SK-N-SH treated with all-trans-retinoic acid at 6 μM for 48 hours (cell line): Measurements from ENCODE around the gene LMNTD2.

ENCODE experiments used
- ATAC-seq: fragments of 200-7000 bp; cut with Tn5 transposase; 3 replicates; pipeline ENCODE4 v1.9.1; 2020; ENCODE audit warnings: mild to moderate bottlenecking, moderate library complexity
- BACH2 ChIP-seq: fragments of 250-450 bp; sonication (Bioruptor Pico); IDR thresholded peaks from 2 replicates; pipeline ENCODE4 v1.9.0; 2021; ENCODE audit warnings: mild to moderate bottlenecking, borderline replicate concordance
- CREB5 ChIP-seq: fragments of 250-450 bp; sonication (Bioruptor Pico); IDR thresholded peaks from 2 replicates; pipeline ENCODE4 v1.5.1; 2020; ENCODE audit warnings: low read depth, mild to moderate bottlenecking, moderate library complexity
- CSDC2 ChIP-seq: fragments of 250-450 bp; sonication (Bioruptor Pico); IDR thresholded peaks from 2 replicates; pipeline ENCODE4 v1.5.0; 2020; ENCODE audit warnings: mild to moderate bottlenecking, moderate library complexity
- CSRNP3 ChIP-seq: fragments of 250-450 bp; sonication (Bioruptor Pico); IDR thresholded peaks from 2 replicates; pipeline ENCODE4 v1.5.1; 2021; ENCODE audit warnings: mild to moderate bottlenecking, moderate library complexity
- ESRRG ChIP-seq: fragments of 250-450 bp; sonication (Bioruptor Pico); IDR thresholded peaks from 2 replicates; pipeline ENCODE4 v1.6.1; 2021; ENCODE audit warnings: mild to moderate bottlenecking
- GLIS3 ChIP-seq: fragments of 250-450 bp; sonication (Bioruptor Pico); IDR thresholded peaks from 2 replicates; pipeline ENCODE4 v1.5.0; 2020; ENCODE audit warnings: mild to moderate bottlenecking, moderate library complexity
- ISL1 ChIP-seq: fragments of 250-450 bp; sonication (Bioruptor Pico); IDR thresholded peaks from 2 replicates; pipeline ENCODE4 v2.1.2; 2022; ENCODE audit warnings: mild to moderate bottlenecking, moderate library complexity
- OSR1 ChIP-seq: fragments of 250-450 bp; sonication (Bioruptor Pico); IDR thresholded peaks from 2 replicates; pipeline ENCODE4 v1.8.0; 2022; ENCODE audit warnings: moderate library complexity, mild to moderate bottlenecking, inconsistent platforms
- PATZ1 ChIP-seq: fragments of 250-450 bp; sonication (Bioruptor Pico); IDR thresholded peaks from 2 replicates; pipeline ENCODE4 v1.8.0; 2020; ENCODE audit warnings: mild to moderate bottlenecking, moderate library complexity, borderline replicate concordance
- POU6F1 ChIP-seq: fragments of 250-450 bp; sonication (Bioruptor Pico); IDR thresholded peaks from 2 replicates; pipeline ENCODE4 v1.8.0; 2021; ENCODE audit warnings: low read depth, mild to moderate bottlenecking, moderate library complexity, borderline replicate concordance
- PPARA ChIP-seq: fragments of 250-450 bp; sonication (Bioruptor Pico); IDR thresholded peaks from 2 replicates; pipeline ENCODE4 v1.5.0; 2020; ENCODE audit warnings: mild to moderate bottlenecking, borderline replicate concordance
- RARB ChIP-seq: fragments of 250-450 bp; sonication (Bioruptor Pico); IDR thresholded peaks from 2 replicates; pipeline ENCODE4 v1.8.0; 2021; ENCODE audit warnings: mild to moderate bottlenecking, moderate library complexity
- TOX ChIP-seq: fragments of 250-450 bp; sonication (Bioruptor Pico); IDR thresholded peaks from 2 replicates; pipeline ENCODE4 v1.8.0; 2021; ENCODE audit warnings: mild to moderate bottlenecking, moderate library complexity, borderline replicate concordance
- TSHZ2 ChIP-seq: fragments of 250-450 bp; sonication (Bioruptor Pico); IDR thresholded peaks from 2 replicates; pipeline ENCODE4 v1.5.0; 2020; ENCODE audit warnings: mild to moderate bottlenecking, moderate library complexity
- ZC3H10 ChIP-seq: fragments of 250-450 bp; sonication (Bioruptor Pico); IDR thresholded peaks from 2 replicates; pipeline ENCODE4 v1.5.1; 2021; ENCODE audit warnings: mild to moderate bottlenecking, moderate library complexity
- ZFP3 ChIP-seq: fragments of 250-450 bp; sonication (Bioruptor Pico); IDR thresholded peaks from 2 replicates; pipeline ENCODE4 v1.5.0; 2020; ENCODE audit warnings: mild to moderate bottlenecking, moderate library complexity
- ZFP30 ChIP-seq: fragments of 450-650 bp; formaldehyde crosslinking; IDR thresholded peaks from 2 replicates; pipeline ENCODE4 v1.5.0; 2022; ENCODE audit warnings: mild to moderate bottlenecking, moderate library complexity
- ZNF70 ChIP-seq: fragments of 450-650 bp; formaldehyde crosslinking; IDR thresholded peaks from 2 replicates; pipeline ENCODE4 v1.5.0; 2020; ENCODE audit warnings: mild to moderate bottlenecking, moderate library complexity
- ZNF8 ChIP-seq: fragments of 450-650 bp; formaldehyde crosslinking; IDR thresholded peaks from 2 replicates; pipeline ENCODE4 v1.5.0; 2020; ENCODE audit warnings: mild to moderate bottlenecking, moderate library complexity

Gene LMNTD2

GRCh38 chr11:603154-603553 is 42.6 kb upstream of the LMNTD2 start:
- TF ChIP-seq ZNF70 (CRISPR knock-in tag) (no peak), POU6F1 (no peak), GLIS3 (CRISPR knock-in tag) (no peak), PATZ1 (no peak), ZFP3 (CRISPR knock-in tag) (no peak), BACH2 (no peak), ZFP30 (CRISPR knock-in tag) (no peak), CREB5 (no peak), OSR1 (CRISPR knock-in tag) (no peak), TOX (no peak), ZNF8 (CRISPR knock-in tag) (no peak), CSRNP3 (CRISPR knock-in tag) (no peak), RARB (CRISPR knock-in tag) (no peak), ESRRG (CRISPR knock-in tag) (no peak), PPARA (CRISPR knock-in tag) (no peak), TSHZ2 (CRISPR knock-in tag) (no peak), ZC3H10 (CRISPR knock-in tag) (no peak)
- ATAC-seq, result no peak

GRCh38 chr11:601573-602245 is 41.2 kb upstream of the LMNTD2 start:
- no peak for ATAC-seq
- TF ChIP-seq BACH2 (no peak), ESRRG (CRISPR knock-in tag) (no peak), CSDC2 (CRISPR knock-in tag) (no peak), ZNF8 (CRISPR knock-in tag) (no peak), ZC3H10 (CRISPR knock-in tag) (no peak), CSRNP3 (CRISPR knock-in tag) (no peak), ISL1 (CRISPR knock-in tag) (no peak), RARB (CRISPR knock-in tag) (no peak), ZFP3 (CRISPR knock-in tag) (no peak)
- TF ChIP-seq, all 23 proteins: peak for 0
